CD4-positive, alpha-beta T cell treated with Interleukin-17A for 1 hour (primary cell): ENCODE data around the gene COL23A1.
"Not testable (repeated sequence)": the region's sequence is repeated elsewhere in the genome, so short reads cannot be mapped to it uniquely, and the experiment has no call there.

Experiments used
- DNase-seq: peaks from one replicate; pipeline ENCODE4 v3.0.0-alpha.2; 2020

The COL23A1 gene

DNA sequence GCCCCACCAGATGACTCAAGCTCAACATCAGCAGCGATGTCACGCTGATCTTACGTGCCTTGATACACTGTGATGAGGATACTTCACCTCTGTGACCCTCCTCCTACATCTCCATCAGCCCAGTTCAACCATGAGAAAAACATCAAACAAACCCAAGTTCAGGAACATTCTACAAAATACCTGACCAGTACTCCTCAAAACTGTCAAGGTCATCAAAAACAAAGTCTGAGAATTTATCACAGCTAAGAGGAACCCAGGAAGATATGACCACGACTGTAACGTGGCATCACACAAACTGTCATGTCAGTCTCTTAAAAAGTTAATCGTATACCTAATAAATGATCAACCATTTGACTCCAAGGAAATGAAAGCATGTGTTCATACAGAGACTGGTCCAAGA, 90.8 kb downstream of the COL23A1 start:
- no peak for DNase-seq

DNA sequence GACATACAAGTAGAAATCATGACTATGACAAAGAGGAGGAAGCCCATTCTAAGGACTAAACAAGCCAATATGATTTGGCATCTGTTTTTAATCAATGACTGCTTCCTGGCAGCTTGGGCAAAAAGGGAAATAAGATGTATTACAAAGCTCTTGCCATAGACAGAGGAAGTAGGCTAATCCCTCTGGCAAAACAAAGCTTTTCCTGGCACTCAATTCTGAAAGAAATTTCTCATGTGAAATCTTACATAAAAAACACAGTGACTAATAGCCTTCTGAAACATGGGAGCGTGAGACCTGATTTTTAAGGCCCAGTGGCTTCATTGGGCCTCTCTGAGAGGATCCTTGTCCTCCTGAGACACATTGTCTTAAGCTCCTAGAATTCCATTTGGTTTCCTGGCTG, 93.6 kb downstream of the COL23A1 start:
- no peak for DNase-seq

DNA sequence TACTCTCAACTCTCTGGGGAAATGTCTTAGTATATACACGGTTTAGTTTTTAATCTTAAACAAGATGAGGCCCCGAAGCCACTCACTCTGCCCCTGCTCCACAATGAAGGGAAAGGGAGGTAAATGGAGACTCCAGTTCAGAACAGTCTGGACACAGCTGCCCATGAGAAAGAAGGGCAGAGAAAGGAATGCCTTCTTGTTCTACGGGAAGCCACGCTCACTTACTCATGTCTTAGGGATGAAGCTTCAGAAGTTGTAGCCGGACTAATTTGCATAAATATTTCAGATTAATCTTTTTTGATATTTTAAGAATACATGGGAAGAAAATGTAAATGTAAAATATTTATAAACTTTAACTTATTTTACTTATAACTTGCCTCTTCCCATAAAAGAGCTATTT, 94.0 kb downstream of the COL23A1 start:
- no peak for DNase-seq

DNA sequence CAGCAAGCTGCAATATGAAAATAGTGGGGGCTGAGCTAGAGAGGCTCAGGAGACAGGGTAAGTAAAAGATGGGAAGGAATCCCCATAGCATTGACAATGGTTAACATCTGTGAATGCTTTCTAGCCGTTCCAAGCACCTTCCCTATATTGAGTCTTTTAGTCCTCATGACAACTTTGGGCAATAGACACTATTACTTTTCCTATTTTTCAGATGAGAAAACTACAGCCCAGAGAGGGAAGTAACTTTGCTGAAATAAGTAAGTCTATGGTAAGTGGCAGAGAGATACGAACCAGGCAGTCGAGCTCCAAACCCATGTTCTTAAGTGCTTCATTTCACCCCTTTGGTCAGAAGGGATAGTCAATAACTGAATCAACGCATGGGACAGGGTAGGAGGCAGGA, 94.5 kb downstream of the COL23A1 start:
- DNase-seq: no peak

DNA sequence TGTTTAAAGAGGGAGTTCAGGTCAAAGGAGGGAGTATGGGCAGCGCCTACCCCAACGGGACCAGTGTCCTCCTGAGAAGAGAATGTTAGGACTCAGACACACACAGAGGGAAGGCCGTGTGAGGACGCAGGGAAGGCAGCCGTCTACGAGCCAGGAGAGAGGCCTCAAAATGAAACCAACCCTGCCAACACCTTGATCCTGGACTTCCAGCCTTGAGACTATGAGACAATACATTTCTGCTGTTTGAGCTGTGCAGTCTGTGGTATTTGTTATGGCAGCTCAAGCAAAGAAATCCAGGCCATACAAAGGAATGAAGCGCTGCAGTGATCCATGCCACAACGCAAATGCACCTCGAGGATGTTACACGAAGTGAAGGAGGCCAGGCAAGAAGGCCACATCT, 97.9 kb downstream of the COL23A1 start:
- no peak for DNase-seq

DNA sequence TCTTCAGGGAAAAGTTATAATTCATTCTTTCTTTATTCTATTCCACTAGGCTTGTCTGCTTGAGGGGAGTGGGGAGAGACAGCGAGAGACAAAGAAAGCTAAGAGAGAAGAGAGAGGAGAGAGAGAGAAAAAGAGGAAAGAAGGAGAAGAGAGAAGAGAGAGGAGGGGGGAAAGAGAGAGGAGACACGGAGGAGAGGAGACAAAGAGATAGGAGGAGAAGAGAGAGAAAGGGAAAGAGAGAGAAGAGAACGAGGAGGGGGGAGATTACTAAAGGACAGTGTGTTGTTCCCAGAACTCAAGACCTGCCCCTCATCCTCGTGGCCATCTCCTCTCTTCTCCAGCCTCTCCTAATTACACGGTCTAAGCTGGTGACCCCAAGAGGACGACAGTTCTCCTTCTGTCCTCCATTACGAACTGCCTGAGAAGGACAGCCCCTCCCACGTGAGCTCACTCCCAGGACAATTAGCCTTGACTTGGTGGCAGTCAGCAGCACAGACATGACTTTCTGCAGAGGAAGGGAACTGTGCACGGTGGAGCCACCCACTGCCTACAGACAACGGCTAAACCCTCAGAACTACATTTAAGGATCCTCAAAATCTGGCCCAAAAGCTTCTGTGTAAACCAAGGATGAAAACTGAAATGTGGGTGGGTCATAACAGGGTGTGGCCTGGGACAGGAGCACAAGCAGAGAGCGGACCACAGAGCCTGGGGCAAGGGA, 99.1 kb downstream of the COL23A1 start:
- no peak for DNase-seq

DNA sequence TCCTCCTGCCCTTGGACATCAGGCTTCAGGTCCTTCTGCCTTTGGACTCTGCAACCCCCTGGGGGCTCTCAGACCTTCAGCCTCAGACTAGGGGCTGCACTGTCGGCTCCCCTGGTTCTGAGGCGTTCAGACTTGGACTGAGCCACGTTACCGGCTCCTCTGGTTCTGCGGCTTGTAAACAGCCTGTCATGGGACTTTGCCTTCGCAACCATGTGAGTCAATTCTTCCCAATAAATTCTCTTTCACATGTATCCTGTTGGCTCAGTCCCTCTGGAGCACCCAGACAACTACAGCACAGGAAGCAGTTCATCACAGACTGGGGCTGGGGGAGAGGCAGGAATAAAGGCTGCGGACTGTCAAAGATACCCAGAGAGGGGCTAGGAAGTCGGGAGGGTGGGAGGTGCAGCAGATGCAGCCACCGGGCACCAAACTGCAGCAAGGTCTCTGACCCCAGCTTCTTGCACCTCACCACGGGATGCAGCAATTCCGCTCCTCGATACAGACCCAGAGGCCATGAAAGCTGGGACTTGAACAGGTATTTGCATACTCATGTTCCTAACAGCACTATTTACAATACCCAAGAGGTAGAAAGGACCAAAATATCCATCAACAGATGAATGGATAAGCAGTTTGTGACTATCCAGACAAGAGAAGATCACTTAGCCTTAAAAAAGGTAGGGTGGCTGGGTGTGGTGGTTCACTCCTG, 100.8 kb downstream of the COL23A1 start:
- no peak for DNase-seq

DNA sequence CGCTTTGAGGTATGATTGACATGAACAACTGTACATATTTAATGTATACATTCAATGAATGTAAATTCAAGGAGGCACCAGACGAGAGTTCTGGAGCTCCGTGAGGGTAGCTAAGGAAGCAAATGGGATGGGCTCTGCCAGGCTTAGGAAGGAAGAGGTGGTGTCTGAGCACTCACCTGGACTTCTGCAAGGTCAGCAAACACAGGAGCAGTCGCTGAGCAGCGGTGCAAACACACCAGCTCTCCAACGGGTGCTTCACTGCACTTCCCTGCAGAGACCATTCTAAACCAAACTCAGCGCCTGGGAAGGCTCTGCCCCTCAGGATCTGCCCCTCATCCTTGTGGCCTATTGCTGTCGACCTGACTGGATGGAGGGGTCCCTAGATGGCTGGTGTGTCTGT, 101.5 kb downstream of the COL23A1 start:
- DNase-seq: no peak

DNA sequence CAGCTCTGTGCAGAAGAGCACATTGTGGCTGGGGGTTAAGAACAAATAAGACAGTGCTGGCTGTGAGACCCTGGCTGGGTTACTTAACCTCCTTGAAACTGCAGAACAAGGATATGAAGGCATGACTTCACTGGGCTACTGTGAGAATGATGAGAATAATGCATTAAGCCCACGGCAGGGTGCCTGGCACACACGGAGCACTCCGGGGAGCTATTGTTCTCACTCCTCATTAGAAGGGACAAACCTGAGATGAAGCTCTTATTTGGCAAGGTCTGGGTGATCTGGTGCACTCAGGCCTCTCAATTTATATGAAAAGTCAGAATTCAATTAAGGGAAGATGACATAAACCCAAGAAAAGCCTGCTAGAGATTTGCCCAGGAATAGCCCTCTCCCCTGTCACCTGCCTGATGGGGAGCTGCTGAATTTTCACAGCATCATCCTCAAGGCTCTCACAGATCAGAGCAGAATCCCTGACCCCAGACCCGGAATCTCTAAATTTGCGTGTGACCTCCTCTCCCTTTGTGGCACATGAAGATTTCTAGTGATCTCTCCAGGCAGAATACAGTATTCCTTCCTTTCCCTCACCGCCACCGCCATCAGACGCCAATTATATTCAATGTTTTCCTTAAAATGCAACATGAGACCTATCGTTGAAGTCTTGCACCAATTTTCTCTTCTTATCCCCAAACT, 102.1 kb downstream of the COL23A1 start:
- DNase-seq: no peak

DNA sequence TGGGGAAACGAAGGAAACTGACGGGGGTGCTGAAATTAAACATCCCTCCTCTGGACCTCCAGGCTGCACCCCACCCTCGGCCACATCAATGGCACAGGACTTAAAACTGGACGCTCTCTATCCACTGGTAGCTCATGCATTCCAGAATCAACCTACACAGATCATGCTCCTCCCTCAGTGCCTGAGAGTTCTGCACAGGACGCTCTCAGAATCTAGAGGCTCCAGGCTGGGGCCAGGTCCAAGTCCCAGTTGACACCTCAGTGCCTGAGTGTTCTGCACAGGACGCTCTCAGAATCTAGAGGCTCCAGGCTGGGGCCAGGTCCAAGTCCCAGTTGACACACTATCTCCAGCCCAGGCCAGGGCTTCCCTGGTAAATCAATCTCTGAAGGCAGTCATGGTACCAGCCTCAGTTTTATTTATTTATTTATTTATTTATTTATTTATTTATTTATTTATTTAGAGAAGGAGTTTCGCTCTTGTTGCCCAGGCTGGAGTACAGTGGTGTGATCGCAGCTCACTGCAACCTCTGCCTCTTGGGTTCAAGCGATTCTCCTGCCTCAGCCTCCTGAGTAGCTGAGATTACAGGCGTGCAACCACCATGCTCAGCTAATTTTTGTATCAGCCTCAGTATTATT, 103.2 kb downstream of the COL23A1 start:
- DNase-seq: not testable (repeated sequence)

DNA sequence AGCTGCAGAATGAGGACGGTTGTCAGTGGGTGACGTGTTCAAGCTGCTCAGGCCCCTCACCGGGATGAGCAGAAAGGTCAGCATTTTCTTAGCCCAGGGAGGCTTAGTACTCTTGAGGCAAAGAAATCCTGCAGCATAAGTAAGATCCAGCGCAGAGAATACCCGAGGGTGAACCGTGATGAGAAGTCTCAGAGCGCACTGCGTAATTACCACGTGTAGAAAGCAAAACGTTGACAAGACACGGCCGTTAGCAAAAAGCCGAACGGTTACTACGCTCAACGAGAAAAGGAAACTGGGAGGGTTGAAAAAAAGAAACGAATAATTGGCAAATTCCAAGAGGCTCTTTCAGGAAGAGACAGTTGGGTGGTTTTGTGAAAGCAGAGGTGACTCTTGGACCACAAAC, 104.0 kb downstream of the COL23A1 start:
- no peak for DNase-seq

DNA sequence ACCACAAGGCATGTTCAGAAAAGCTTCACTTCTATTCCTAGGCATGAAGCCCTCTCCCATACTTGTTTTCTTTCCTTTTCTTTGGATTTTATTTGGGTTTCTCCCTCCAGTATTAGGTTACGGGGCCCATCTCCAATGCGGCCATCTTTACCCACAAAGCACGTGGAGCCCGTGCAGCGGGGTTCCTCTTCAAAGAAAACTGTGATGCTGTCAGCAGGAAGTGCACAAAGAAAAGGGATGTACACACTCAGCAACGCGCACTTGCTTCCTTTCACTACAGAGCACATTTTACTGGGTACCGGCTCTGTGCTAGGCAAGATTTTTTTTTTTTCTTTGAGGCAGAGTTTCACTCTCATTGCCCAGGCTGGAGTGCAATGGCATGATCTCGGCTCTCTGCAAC, 106.6 kb downstream of the COL23A1 start:
- DNase-seq: peak; percentile 66

DNA sequence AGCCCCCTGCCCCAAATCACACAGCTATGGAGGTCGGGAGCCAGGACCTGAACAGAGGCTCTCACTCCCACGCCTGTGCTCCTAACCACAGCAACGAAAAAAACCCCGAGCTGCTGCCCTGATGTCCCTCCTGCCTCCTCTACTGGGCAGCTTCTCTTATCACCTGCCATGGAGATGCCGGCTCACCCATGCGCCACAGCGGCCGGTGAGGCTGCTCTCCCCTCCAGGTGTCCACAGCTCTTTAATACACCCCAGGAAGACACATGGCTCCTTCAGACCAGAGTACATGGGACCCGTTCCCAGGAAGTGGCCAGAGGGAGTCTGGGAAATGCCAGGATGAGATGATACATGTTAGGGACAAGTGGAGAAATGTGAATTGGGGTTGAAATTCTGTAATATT, 110.9 kb downstream of the COL23A1 start:
- no peak for DNase-seq

DNA sequence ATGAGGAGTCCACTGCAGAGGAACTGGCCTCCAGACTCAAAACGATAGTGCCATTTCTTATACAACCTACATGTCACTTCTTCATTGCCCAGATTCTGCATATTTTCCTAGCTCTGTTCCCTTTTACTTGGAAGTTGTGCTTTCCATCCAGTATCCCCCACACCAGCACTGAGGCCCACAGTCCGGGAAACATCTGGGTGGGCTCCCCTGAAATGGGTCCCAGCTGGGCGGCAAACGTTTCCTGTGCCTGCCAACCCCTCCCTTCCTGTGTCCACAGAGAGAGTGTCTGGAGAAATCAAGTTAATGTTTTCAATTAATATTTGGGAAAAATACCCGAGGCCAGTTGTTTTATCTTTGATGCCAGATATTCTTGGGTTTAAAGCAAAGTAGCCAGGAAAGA, 111.8 kb downstream of the COL23A1 start:
- no peak for DNase-seq

DNA sequence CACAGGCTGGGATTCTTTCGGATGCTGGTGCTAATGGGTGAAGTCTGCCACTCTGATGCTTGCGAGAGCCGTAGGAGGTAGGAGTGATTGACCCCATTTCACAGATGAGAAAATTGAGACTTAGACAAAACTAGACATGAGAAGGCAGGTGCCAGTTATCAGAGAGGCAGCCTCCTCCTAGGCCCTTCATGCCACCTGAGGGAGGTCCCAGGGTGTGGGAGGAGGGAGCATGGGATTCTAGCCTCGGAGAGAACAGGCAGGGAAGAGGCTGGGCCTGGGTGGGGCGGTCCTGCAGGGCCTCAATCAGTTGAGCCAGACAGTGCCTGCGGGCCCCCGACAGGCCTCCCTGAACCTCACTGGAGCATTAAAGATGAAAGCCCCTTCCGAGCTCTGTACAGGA, 112.4 kb downstream of the COL23A1 start:
- DNase-seq: no peak

DNA sequence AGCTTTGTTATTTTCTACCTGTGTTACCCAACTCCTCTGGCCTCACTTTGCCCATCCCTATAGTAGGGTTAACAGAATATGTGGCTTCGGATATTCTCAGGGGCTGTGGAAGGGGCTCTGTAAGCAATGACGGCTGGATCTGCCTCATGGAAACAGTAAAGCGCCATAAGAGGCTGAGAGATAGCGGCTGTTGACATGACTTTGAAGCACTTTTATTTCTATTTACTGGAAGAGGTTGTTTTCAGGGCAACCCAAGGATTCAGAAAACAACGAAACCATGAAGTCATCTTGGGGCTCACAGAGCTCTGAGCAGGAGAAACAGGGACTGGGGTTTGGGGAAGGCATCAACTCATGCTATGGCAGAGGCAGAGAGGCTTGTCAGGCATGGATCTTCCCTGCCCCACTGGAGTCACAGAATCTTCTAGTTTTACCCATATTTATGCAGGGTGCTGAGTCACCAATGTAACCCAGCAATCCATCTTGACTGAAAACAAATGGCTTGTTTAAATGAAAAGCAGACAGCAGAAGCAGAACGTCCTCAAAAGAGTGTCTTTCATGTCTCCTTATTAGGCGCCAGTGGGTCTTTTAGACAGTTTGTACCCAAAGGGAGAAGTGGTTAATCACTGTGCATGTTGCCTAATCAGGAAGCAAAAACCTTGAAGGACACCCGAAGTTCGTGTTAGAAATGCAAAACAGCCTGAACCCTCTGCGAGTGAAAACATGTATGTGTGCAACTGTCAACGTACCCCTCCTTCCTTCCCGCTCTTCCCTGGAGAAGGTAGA, 113.0 kb downstream of the COL23A1 start:
- peak; percentile 7 for DNase-seq

DNA sequence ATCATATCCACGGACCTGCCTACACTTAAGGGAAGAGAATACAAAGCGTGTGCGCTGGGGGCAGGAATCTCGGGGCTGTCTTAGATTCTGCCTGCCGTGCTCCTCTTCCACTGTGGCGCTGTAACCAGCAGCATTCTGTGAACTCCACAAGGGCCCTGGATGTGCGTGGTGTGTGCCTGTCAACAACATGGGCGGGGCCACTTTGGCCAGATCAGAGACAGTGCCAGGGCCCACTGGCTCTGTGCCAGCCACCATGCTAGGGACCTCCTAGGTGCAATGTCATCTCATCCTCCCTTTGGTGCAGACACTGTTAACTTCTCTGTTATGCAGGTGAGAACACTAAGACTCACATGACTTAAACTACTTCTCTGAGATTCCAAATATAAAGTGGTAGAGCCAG, 113.7 kb downstream of the COL23A1 start:
- DNase-seq: no peak

DNA sequence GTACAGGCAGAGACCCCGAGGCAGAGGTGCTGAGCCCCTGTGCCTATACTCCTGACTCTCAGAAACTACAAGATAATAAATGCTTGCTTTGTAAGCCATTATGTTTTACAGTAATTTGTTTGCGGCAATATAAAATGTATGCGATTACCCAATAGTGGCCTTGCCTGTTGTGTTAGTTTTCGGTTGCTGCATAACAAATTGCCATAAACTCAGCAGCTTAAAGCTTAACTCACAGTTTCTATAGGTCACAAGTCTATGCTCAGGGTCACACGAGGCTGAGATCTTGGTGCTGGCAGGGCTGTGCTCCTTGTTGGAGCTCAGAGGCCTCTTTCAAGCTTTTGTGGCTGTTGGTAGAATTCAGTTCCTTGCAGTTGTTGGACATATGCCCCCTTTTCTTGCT, 114.8 kb downstream of the COL23A1 start:
- no peak for DNase-seq

DNA sequence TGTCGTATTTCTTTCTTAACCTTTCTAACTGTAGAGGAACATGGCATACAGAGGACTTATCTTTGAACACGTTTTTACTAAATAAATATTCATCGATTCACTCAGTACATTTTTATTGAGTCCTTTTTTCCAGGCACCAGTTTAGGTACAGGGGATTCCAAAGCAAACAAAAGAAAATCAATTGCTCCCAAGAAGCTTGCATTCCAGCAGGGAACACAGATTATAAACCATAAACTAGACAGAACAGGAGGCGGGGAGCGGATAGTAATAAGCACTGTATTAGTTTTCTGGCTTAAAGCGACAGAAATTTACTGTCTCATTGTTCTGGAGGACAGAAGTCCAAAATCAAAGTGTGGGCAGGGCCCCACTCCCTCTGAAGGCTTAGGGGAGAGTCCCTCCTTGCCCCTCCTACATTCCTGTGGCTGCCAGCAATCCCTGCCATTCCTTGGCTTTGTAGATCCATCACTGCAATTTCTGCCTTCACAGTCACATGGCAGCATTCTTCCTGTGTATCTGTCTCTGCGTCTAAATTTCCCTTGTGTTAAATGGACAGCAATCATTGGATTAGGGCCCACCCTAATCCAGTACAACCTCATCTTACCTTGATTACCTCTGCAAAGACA, 115.5 kb downstream of the COL23A1 start:
- DNase-seq: no peak

DNA sequence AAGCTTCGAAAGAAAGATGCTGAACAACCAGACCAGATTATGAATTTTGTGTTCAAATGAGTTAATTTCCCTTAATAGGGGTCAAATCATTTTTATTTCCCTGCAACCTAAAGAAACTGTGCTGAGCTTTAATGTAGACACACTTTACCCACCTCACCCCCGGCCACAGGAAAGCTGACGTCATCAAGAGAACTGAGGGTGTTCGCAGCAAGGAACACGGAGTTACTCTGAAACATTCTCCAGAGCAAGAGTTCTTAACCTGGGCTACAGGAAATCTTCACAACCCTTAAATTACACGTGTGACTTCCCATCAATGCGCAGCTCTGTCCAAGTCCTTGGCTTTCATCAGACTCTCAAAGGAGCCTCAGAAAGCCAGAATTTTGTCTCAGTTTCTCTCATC, 116.3 kb downstream of the COL23A1 start:
- no peak for DNase-seq

DNA sequence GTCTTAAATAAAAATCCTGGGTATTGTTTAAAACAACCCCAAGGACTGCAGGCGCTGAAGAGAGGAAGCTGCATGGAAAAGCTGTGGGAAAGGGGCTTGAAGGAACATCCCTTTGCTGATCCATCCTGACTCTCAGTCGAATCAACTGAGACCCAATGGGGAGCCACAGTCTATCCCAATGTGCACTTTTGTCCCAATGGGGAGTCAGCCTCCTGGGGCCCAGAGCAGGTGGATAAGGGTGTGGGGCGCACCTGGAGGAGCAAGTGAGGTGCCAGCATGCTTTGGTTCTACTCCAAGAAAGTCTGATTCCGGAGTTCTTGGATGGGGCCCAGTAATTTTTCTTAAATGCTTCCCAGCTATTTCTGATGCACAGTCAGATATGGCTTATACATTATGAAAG, 118.1 kb downstream of the COL23A1 start:
- no peak for DNase-seq

DNA sequence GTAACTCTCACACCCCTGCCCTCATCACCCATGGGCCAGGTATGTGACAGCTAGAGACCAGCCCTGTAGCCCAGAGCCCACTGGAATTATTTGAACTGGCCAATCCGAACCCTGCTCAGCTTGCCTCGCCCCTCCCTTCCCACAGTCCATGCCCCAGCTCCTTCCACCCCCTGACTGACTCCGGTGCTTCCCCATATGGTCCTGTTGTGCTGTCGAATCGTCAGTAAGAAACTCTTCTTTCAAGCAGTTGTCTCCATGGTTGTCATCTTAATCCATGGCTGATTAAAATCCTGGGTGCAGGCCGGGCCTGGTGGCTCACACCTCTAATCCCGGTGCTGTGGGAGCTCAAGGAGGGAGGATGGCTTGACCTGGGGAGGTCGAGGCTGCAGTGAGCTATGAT, 118.5 kb downstream of the COL23A1 start:
- no peak for DNase-seq

DNA sequence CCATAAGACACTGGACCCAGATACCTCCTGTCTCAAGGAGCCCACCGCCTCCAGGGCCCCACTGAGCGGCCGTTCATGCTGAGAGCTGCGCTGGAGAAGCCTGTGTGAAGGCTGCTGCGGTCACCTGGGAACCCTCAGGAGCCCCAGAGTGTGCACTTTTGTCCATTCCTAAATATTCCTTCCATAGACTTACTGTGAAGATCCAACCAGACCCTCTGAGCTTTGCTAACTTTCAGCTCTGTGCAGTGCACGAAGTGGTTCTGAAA, 119.5 kb downstream of the COL23A1 start:
- DNase-seq: no peak
